ENCODE results near the gene PTPRD. TPM values are rescaled to one million over a fixed set of nuclear protein-coding genes. Genes with fewer than 3 reads are reported as not detected.

Gene PTPRD
- total and polyA plus RNA-seq, 2 donors (not counting 1 experiment from before 2014, with no cell fraction given) = 0.35 to 4.8 TPM

DNA sequence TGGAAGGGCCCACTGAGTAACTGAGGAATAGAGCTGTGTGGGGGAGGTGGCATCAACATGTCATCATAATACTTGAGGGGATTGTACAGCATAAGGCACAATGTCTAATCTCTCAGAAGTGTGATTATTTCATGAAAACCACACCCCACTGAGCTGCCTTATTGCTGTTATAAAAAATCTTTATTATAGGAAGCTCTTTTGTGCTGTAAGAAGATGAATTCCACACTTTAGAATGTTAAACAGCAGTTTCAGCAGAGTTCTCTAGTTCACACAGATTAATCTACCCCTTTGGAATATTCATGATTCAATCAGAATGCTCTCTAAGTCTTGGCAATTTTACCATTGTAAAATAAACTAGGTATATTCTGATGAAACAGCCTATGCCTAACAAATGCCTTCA lies 1389.6 kb downstream of the PTPRD start:
- Histone ChIP-seq H3K4me3 (replicated peaks in 1 of 4; ENCODE audit: control extremely low read depth in 1 of 4, insufficient read depth in 1 of 4, low read depth in 3 of 4, low read length in 4 of 4) (no peak overlapping the region), H2AFZ (ENCODE audit: low read length) (no peak overlapping the region), H3K27ac (ENCODE audit: insufficient read depth, low read length) (no peak overlapping the region), H3K9ac (ENCODE audit: insufficient read depth, low read length) (no peak overlapping the region), H3K9me3 (ENCODE audit: control insufficient read depth, insufficient read depth, low read depth, low read length) (no peaks in the 10 kb centered on the region), H3K79me2 (ENCODE audit: control insufficient read depth, insufficient read depth, low read length) (no peaks in the 10 kb centered on the region), H4K20me1 (ENCODE audit: control insufficient read depth, extremely low read depth, insufficient read depth, low read length) (no peaks in the 10 kb centered on the region), H3K36me3 (ENCODE audit: control insufficient read depth, insufficient read depth, low read length) (no peaks in the 10 kb centered on the region), H3K27me3 (ENCODE audit: control insufficient read depth, insufficient read depth, low read length) (no peaks in the 10 kb centered on the region), H3K4me2 (ENCODE audit: extremely low read depth, insufficient read depth, low read length) (no peak overlapping the region), H3K4me1 (ENCODE audit: control insufficient read depth, extremely low read depth, insufficient read depth, low read length) (no peaks in the 10 kb centered on the region)
- no peak for DNase-seq (ENCODE audit: low read depth in 2 of 2)
- TF ChIP-seq EZH2 (IDR thresholded peaks at IDR 0.05; ENCODE audit: low read length, missing control alignments) = no peak
- TF ChIP-seq, protein P1, sequence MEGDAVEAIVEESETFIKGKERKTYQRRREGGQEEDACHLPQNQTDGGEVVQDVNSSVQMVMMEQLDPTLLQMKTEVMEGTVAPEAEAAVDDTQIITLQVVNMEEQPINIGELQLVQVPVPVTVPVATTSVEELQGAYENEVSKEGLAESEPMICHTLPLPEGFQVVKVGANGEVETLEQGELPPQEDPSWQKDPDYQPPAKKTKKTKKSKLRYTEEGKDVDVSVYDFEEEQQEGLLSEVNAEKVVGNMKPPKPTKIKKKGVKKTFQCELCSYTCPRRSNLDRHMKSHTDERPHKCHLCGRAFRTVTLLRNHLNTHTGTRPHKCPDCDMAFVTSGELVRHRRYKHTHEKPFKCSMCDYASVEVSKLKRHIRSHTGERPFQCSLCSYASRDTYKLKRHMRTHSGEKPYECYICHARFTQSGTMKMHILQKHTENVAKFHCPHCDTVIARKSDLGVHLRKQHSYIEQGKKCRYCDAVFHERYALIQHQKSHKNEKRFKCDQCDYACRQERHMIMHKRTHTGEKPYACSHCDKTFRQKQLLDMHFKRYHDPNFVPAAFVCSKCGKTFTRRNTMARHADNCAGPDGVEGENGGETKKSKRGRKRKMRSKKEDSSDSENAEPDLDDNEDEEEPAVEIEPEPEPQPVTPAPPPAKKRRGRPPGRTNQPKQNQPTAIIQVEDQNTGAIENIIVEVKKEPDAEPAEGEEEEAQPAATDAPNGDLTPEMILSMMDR (conservative IDR thresholded peaks at IDR 0.05 in 1 of 2, IDR thresholded peaks at IDR 0.05 in 1 of 2; ENCODE audit: low read depth in 1 of 2, low read length in 2 of 2) = no peak

DNA sequence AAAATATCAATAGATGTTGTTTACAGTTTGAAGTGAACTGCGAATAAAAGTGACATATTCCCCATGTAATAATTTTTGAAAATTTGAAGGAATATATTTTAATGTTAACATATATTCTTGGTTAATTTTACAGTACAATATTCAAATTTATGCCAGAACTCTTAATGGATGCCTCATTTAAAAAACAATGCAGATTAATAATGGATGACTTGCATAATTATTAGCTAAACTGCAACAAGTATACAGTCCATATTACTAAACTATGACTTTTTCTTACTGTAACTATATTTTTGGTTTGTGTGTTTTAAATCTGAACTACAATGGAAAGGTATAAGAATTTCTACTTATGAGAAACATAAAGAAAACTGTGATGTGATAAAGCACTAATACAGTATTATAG lies 1390.1 kb downstream of the PTPRD start:
- no peak for DNase-seq (ENCODE audit: low read depth in 2 of 2)
- no peaks in the 10 kb centered on the region for H3K27me3 ChIP-seq (ENCODE audit: control insufficient read depth, insufficient read depth, low read length)
- H3K9ac ChIP-seq (ENCODE audit: insufficient read depth, low read length) = no peak overlapping the region
- H3K27ac ChIP-seq (ENCODE audit: insufficient read depth, low read length) = no peak overlapping the region
- no peaks in the 10 kb centered on the region for H4K20me1 ChIP-seq (ENCODE audit: control insufficient read depth, extremely low read depth, insufficient read depth, low read length)
- no peaks in the 10 kb centered on the region for H3K36me3 ChIP-seq (ENCODE audit: control insufficient read depth, insufficient read depth, low read length)
- no peaks in the 10 kb centered on the region for H3K9me3 ChIP-seq (ENCODE audit: control insufficient read depth, insufficient read depth, low read depth, low read length)
- no peak overlapping the region for H2AFZ ChIP-seq (ENCODE audit: low read length)
- TF ChIP-seq, protein P1 (conservative IDR thresholded peaks at IDR 0.05 in 1 of 2, IDR thresholded peaks at IDR 0.05 in 1 of 2; ENCODE audit: low read depth in 1 of 2, low read length in 2 of 2) = no peak
- no peak for TF ChIP-seq EZH2 (IDR thresholded peaks at IDR 0.05; ENCODE audit: low read length, missing control alignments)
- H3K4me1 ChIP-seq (ENCODE audit: control insufficient read depth, extremely low read depth, insufficient read depth, low read length) = no peaks in the 10 kb centered on the region
- H3K79me2 ChIP-seq (ENCODE audit: control insufficient read depth, insufficient read depth, low read length) = no peaks in the 10 kb centered on the region
- no peak overlapping the region for H3K4me3 ChIP-seq (replicated peaks in 1 of 4; ENCODE audit: control extremely low read depth in 1 of 4, insufficient read depth in 1 of 4, low read depth in 3 of 4, low read length in 4 of 4)
- H3K4me2 ChIP-seq (ENCODE audit: extremely low read depth, insufficient read depth, low read length) = no peak overlapping the region

DNA sequence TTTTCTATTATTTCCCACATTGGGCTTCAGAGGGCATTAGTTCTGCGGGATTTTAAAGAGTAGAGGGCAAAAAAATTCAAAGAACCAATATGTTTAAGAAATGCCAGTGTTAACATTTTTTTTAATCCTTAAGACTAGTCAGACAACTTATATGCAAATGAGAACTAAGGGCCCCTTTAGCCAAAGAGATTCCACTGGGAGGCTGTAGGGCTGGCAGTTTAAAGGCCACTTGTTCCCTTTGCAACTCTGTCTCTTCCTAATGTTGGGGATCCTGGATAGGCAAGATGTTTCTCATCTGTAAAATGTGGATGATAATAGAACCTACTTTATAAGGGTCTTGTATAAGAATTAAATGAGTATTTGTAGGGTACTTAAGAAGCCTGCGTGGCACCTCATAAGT lies 1395.9 kb downstream of the PTPRD start:
- Histone ChIP-seq H4K20me1 (ENCODE audit: control insufficient read depth, extremely low read depth, insufficient read depth, low read length) (no peaks in the 10 kb centered on the region), H3K4me2 (ENCODE audit: extremely low read depth, insufficient read depth, low read length) (no peak overlapping the region), H3K4me1 (ENCODE audit: control insufficient read depth, extremely low read depth, insufficient read depth, low read length) (no peaks in the 10 kb centered on the region), H3K4me3 (replicated peaks in 1 of 4; ENCODE audit: control extremely low read depth in 1 of 4, insufficient read depth in 1 of 4, low read depth in 3 of 4, low read length in 4 of 4) (no peak overlapping the region), H3K9ac (ENCODE audit: insufficient read depth, low read length) (no peak overlapping the region), H3K27ac (ENCODE audit: insufficient read depth, low read length) (no peak overlapping the region), H3K27me3 (ENCODE audit: control insufficient read depth, insufficient read depth, low read length) (no peaks in the 10 kb centered on the region), H3K9me3 (ENCODE audit: control insufficient read depth, insufficient read depth, low read depth, low read length) (no peaks in the 10 kb centered on the region), H2AFZ (ENCODE audit: low read length) (no peak overlapping the region), H3K79me2 (ENCODE audit: control insufficient read depth, insufficient read depth, low read length) (no peaks in the 10 kb centered on the region), H3K36me3 (ENCODE audit: control insufficient read depth, insufficient read depth, low read length) (no peaks in the 10 kb centered on the region)
- no peak for DNase-seq (ENCODE audit: low read depth in 2 of 2)
- TF ChIP-seq, protein P1 (conservative IDR thresholded peaks at IDR 0.05 in 1 of 2, IDR thresholded peaks at IDR 0.05 in 1 of 2; ENCODE audit: low read depth in 1 of 2, low read length in 2 of 2) = no peak
- no peak for TF ChIP-seq EZH2 (IDR thresholded peaks at IDR 0.05; ENCODE audit: low read length, missing control alignments)

Measured in fibroblast of lung (primary cell).